Measurements from ENCODE around the gene POU2F3. TPM values are rescaled to one million over a fixed set of nuclear protein-coding genes. Genes with fewer than 3 reads are reported as not detected.
A peak's percentile ranks its signal among the peaks of the same experiment; 100 is the strongest.

POU2F3 gene
- total and polyA plus RNA-seq, 2 of the 13 experiments (the other 11 are each of a cell fraction or from before 2014, with no cell fraction given), result not detected

GRCh38 chr11:120196826-120197225, 43.1 kb upstream of the POU2F3 start:
- no TSS peak for BruUV-seq (replicated peaks)
- POLR2A ChIA-PET, result interaction anchor here (1.0 to 4.6 kb wide), 7 partner anchors 11 to 28 kb away, joined by 3 to 160 read pairs (median 4); partner anchors contain the start of gene OAF
- H3K27ac ChIP-seq (ENCODE audit: extremely low read length, insufficient read depth, low read length), result peak overlapping the region; percentile 77
- H4K20me1 ChIP-seq (ENCODE audit: insufficient read depth, low read length), result no peaks in the 10 kb centered on the region
- H3K4me2 ChIP-seq (ENCODE audit: low read depth, low read length), result peak overlapping the region; percentile 84
- ATAC-seq (no peak), FAIRE-seq (no peak), DNase-seq (ENCODE audit: low spot score) (no peak)
- H3K36me3 ChIP-seq (replicated peaks in 1 of 2; ENCODE audit: control insufficient read depth in 1 of 2, insufficient read depth in 2 of 2, low read length in 2 of 2), result no peaks in the 10 kb centered on the region
- WGBS (ENCODE audit: low lambda C conversion rate), result 92% methylated on average over 6 of the region's 6 CpGs
- in situ Hi-C loops (cut with HindIII; ENCODE audit: extremely low pct_ligation_motif_present, low pct_unique_long_range_greater_than_20kb) (no loop called here), intact Hi-C loops (cut with micrococcal nuclease; ENCODE audit: unreplicated experiment) (no loop called here)
- H3K9me3 ChIP-seq (ENCODE audit: low read length), result no peaks in the 10 kb centered on the region
- peaks cover 97% of the 10 kb centered on the region for H3K4me1 ChIP-seq (ENCODE audit: insufficient read depth, low read length)
- no peaks in the 10 kb centered on the region for H3K79me2 ChIP-seq (ENCODE audit: insufficient read depth, low read length)
- CTCF ChIA-PET (ENCODE audit: low intra/inter-chr PET ratio, low total read pairs), result no interaction called here
- peak overlapping the region; percentile 41; the same call in 1 of the 2 replicates for H3K9ac ChIP-seq (ENCODE audit: insufficient read depth, low read depth, low read length)
- no peak overlapping the region for H2AFZ ChIP-seq (ENCODE audit: low read length)
- no peaks in the 10 kb centered on the region for H3K27me3 ChIP-seq (ENCODE audit: control insufficient read depth in 1 of 2, insufficient read depth in 2 of 2, low read length in 2 of 2)
- H3K4me3 ChIP-seq (replicated peaks in 1 of 3; ENCODE audit: insufficient read depth in 1 of 3, low read depth in 2 of 3, low read length in 3 of 3), result peak overlapping the region in 2 of 3 experiments; percentile 28 to 58; a peak in 2 of 6 replicates
- TF ChIP-seq ZNF788 (CRISPR knock-in tag; IDR thresholded peaks at IDR 0.05; ENCODE audit: borderline replicate concordance) (no peak), ZNF274 (CRISPR knock-in tag; IDR thresholded peaks at IDR 0.05) (no peak), SAP130 (CRISPR knock-in tag; IDR thresholded peaks at IDR 0.05; ENCODE audit: low read depth) (no peak), ARNT2 (CRISPR knock-in tag; IDR thresholded peaks at IDR 0.05; ENCODE audit: low read depth) (no peak), RELA (CRISPR knock-in tag; IDR thresholded peaks at IDR 0.05) (no peak), CBX5 (CRISPR knock-in tag; IDR thresholded peaks at IDR 0.05; ENCODE audit: borderline replicate concordance) (no peak), HOMEZ (CRISPR knock-in tag; IDR thresholded peaks at IDR 0.05; ENCODE audit: low read depth) (no peak), ZBTB4 (CRISPR knock-in tag; IDR thresholded peaks at IDR 0.05; ENCODE audit: borderline replicate concordance) (no peak), ZNF496 (CRISPR knock-in tag; IDR thresholded peaks at IDR 0.05; ENCODE audit: insufficient replicate concordance) (no peak), ZNF530 (CRISPR knock-in tag; IDR thresholded peaks at IDR 0.05; ENCODE audit: low read depth) (no peak), HINFP (CRISPR knock-in tag; IDR thresholded peaks at IDR 0.05; ENCODE audit: low read depth) (no peak)
- TF ChIP-seq, protein P1, sequence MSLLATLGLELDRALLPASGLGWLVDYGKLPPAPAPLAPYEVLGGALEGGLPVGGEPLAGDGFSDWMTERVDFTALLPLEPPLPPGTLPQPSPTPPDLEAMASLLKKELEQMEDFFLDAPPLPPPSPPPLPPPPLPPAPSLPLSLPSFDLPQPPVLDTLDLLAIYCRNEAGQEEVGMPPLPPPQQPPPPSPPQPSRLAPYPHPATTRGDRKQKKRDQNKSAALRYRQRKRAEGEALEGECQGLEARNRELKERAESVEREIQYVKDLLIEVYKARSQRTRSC (CRISPR knock-in tag; IDR thresholded peaks at IDR 0.05; ENCODE audit: low read depth), result no peak
- TF ChIP-seq, protein P2, sequence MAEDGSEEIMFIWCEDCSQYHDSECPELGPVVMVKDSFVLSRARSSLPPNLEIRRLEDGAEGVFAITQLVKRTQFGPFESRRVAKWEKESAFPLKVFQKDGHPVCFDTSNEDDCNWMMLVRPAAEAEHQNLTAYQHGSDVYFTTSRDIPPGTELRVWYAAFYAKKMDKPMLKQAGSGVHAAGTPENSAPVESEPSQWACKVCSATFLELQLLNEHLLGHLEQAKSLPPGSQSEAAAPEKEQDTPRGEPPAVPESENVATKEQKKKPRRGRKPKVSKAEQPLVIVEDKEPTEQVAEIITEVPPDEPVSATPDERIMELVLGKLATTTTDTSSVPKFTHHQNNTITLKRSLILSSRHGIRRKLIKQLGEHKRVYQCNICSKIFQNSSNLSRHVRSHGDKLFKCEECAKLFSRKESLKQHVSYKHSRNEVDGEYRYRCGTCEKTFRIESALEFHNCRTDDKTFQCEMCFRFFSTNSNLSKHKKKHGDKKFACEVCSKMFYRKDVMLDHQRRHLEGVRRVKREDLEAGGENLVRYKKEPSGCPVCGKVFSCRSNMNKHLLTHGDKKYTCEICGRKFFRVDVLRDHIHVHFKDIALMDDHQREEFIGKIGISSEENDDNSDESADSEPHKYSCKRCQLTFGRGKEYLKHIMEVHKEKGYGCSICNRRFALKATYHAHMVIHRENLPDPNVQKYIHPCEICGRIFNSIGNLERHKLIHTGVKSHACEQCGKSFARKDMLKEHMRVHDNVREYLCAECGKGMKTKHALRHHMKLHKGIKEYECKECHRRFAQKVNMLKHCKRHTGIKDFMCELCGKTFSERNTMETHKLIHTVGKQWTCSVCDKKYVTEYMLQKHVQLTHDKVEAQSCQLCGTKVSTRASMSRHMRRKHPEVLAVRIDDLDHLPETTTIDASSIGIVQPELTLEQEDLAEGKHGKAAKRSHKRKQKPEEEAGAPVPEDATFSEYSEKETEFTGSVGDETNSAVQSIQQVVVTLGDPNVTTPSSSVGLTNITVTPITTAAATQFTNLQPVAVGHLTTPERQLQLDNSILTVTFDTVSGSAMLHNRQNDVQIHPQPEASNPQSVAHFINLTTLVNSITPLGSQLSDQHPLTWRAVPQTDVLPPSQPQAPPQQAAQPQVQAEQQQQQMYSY (CRISPR knock-in tag; IDR thresholded peaks at IDR 0.05), result no peak
